Activated CD8-positive, alpha-beta T cell treated with anti-CD3 and anti-CD28 coated beads for 36 hours (primary cell): Measurements from ENCODE around the gene PDXK. TPM values are rescaled to one million over a fixed set of nuclear protein-coding genes. Genes with fewer than 3 reads are reported as not detected.
"Not testable (repeated sequence)": the region's sequence is repeated elsewhere in the genome, so short reads cannot be mapped to it uniquely, and the experiment has no call there.

Source experiments
- ATAC-seq: fragments of 200-7000 bp; cut with Tn5 transposase; one replicate; pipeline ENCODE4 v1.10.0; 2021; ENCODE audit warnings: mild to moderate bottlenecking, moderate library complexity
- CTCF ChIA-PET: fragments of 350-600 bp; sonication (Branson Sonifier 250); formaldehyde crosslinking; loops from one replicate; lab custom pipeline; 2021; ENCODE audit warnings: antibody characterized with exemption; lab: Charles Lee
- POLR2A ChIA-PET: fragments of 350-600 bp; sonication (Branson Sonifier 250); formaldehyde crosslinking; loops from one replicate; lab custom pipeline; 2021; ENCODE audit warnings: antibody characterized with exemption; lab: Charles Lee
- DNase-seq: peaks from one replicate; pipeline ENCODE4 v3.0.0-alpha.2; 2020
- H3K27ac Mint-ChIP-seq: one replicate; pipeline ENCODE4 v1.8.0; 2021; ENCODE audit warnings: mild to moderate bottlenecking, mixed read lengths
- H3K27me3 Mint-ChIP-seq: one replicate; pipeline ENCODE4 v1.8.0; 2021; ENCODE audit warnings: mixed read lengths
- H3K36me3 Mint-ChIP-seq: one replicate; pipeline ENCODE4 v1.8.0; 2021; ENCODE audit warnings: low read depth, mixed read lengths
- H3K4me1 Mint-ChIP-seq: one replicate; pipeline ENCODE4 v1.8.0; 2021; ENCODE audit warnings: low read depth, mixed read lengths
- H3K4me3 Mint-ChIP-seq: one replicate; pipeline ENCODE4 v1.8.0; 2021; ENCODE audit warnings: mild to moderate bottlenecking, moderate library complexity, mixed read lengths
- H3K9me3 Mint-ChIP-seq: one replicate; pipeline ENCODE4 v1.8.0; 2021; ENCODE audit warnings: mixed read lengths
- CTCF ChIP-seq: fragments of 200-600 bp; IDR thresholded peaks from one replicate; pipeline ENCODE4 v1.8.0; 2022; ENCODE audit warnings: antibody characterized with exemption, mild to moderate bottlenecking
- intact Hi-C: fragments of 100-400 bp; cut with micrococcal nuclease; formaldehyde crosslinking; loops from one replicate; pipeline ENCODE4 v1.10.0; 2022
- total RNA-seq, 2 experiments: library from RNA; stranded (reverse); gene quantifications; one replicate each; pipeline ENCODE4 v1.2.3, GENCODE V29; 2021

The PDXK gene
- total RNA-seq, 2 experiments from 2014 or later = 118 to 122 TPM

GRCh38 chr21:43696214-43696613 is 22.7 kb upstream of the PDXK start:
- peaks cover 9% of the 10 kb centered on the region for H3K4me1 Mint-ChIP-seq
- CTCF ChIA-PET = no interaction called here
- H3K4me3 Mint-ChIP-seq = no peak overlapping the region
- no peak for ATAC-seq
- intact Hi-C loops = no loop called here
- TF ChIP-seq CTCF = no peak
- POLR2A ChIA-PET = interaction anchor here (1.9 kb wide), 1 partner anchor 8 kb away, joined by 5 read pairs; no protein-coding TSS in a partner anchor
- peaks cover 49% of the 10 kb centered on the region for H3K36me3 Mint-ChIP-seq
- no peaks in the 10 kb centered on the region for H3K27me3 Mint-ChIP-seq
- no peak for DNase-seq
- no peaks in the 10 kb centered on the region for H3K9me3 Mint-ChIP-seq
- H3K27ac Mint-ChIP-seq = no peak overlapping the region

GRCh38 chr21:43697758-43698643 is 20.9 kb upstream of the PDXK start:
- Mint-ChIP-seq H3K4me3 (no peak overlapping the region), H3K27me3 (no peaks in the 10 kb centered on the region), H3K36me3 (peaks cover 43% of the 10 kb centered on the region), H3K27ac (peak overlapping the region; percentile 74), H3K4me1 (peaks cover 14% of the 10 kb centered on the region), H3K9me3 (no peaks in the 10 kb centered on the region)
- no peak for TF ChIP-seq CTCF
- intact Hi-C loops = no loop called here
- POLR2A ChIA-PET = interaction anchor here (0.6 kb wide), 1 partner anchor 24 kb away, joined by 3 read pairs; no protein-coding TSS in a partner anchor
- CTCF ChIA-PET = interaction anchor here (0.7 kb wide), 1 partner anchor 373 kb away, joined by 3 read pairs; no protein-coding TSS in a partner anchor
- DNase-seq = no peak
- peak; percentile 45 for ATAC-seq

- H3K4me3 Mint-ChIP-seq, intact Hi-C loops: not testable (repeated sequence)
- POLR2A ChIA-PET = interaction anchor here (0.9 kb wide), 1 partner anchor 17 kb away, joined by 3 read pairs; no protein-coding TSS in a partner anchor
Observed at GRCh38 chr21:43699492-43699777, 19.5 kb upstream of the PDXK start.

GRCh38 chr21:43699933-43700599 is 18.9 kb upstream of the PDXK start:
- H3K36me3 Mint-ChIP-seq = peaks cover 32% of the 10 kb centered on the region
- H3K9me3 Mint-ChIP-seq = no peaks in the 10 kb centered on the region
- ChIA-PET POLR2A (interaction anchor here (0.9 to 1.2 kb wide), 3 partner anchors 9 to 40 kb away, joined by 3 read pairs; partner anchors contain the start of gene RRP1B), CTCF (interaction anchor here (1.1 kb wide), 1 partner anchor 13 kb away, joined by 3 read pairs; no protein-coding TSS in a partner anchor)
- no peak overlapping the region for H3K27ac Mint-ChIP-seq
- peaks cover 16% of the 10 kb centered on the region for H3K4me1 Mint-ChIP-seq
- intact Hi-C loops = no loop called here
- no peak for DNase-seq
- no peak for TF ChIP-seq CTCF
- no peaks in the 10 kb centered on the region for H3K27me3 Mint-ChIP-seq
- no peak for ATAC-seq
- H3K4me3 Mint-ChIP-seq = no peak overlapping the region

More at GRCh38 chr21:43699492-43699777, 19.5 kb upstream of the PDXK start:
- ATAC-seq, H3K27ac Mint-ChIP-seq, DNase-seq, CTCF ChIA-PET, H3K9me3 Mint-ChIP-seq, H3K27me3 Mint-ChIP-seq: not testable (repeated sequence)
- H3K36me3 Mint-ChIP-seq = peaks cover 36% of the 10 kb centered on the region
- H3K4me1 Mint-ChIP-seq = peaks cover 16% of the 10 kb centered on the region

DNA sequence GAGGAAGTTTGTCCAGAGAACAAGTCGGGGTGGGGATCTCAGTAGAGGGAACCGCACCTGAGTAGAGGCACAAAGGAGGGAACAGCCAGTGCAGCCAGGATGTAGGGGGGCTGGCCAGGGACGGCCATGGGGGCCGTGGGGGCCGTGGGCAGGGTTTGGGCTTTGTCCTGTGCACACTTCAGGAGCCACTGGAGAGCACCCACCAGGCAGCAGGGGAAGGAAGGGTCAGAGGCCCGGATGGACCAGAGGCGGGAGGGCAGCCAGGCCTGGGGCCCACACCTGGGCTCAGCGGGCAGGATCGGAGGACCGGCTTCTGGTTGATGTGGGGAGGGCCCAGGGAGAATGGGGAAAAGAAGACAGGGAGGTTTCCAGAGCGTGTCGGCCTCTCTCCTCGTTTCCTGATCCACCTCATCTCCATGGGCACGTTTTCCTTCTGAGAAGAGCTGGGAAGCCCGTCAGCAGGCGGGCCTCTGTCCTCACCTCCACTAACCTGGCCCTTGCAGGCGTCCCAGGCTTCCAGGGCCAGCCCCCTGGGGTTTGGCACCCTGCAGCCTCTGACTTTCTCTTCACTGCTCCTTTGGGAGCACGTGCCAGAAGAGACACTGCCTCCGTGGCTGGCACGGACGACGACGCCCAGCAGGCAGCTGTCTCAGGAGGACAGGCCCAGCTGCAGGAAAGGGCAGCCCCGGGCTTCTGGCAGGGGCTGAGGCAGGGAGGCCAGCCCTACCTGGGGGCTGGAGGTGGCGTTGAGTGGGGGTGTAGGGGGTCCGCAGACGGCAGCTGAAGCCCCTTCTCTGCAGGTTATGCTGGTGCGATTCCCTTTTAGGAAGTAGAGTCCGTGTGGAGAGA is 16.8 kb upstream of the PDXK start:
- ChIA-PET CTCF (no interaction called here), POLR2A (no interaction called here)
- ATAC-seq = no peak
- Mint-ChIP-seq H3K4me3 (no peak overlapping the region), H3K4me1 (peaks cover 16% of the 10 kb centered on the region), H3K27me3 (no peaks in the 10 kb centered on the region), H3K9me3 (no peaks in the 10 kb centered on the region), H3K27ac (no peak overlapping the region), H3K36me3 (peaks cover 15% of the 10 kb centered on the region)
- intact Hi-C loops = no loop called here
- no peak for DNase-seq
- TF ChIP-seq CTCF = no peak
